Panc1 (cell line): ENCODE data around the gene LMF1. TPM values are rescaled to one million over a fixed set of nuclear protein-coding genes. Genes with fewer than 3 reads are reported as not detected.

Experiments
- ATAC-seq: fragments of 200-7000 bp; cut with Tn5 transposase; 2 replicates; pipeline ENCODE4 v1.9.1; 2020; ENCODE audit warnings: mild to moderate bottlenecking, moderate library complexity
- BruUV-seq: library from RNA; stranded (reverse); fragments of 400-500 nt; replicated peaks from 2 replicates; lab custom pipeline; 2021; lab: Mats Ljungman, UMichigan
- CTCF ChIA-PET: fragments of 300-600 bp; sonication (Branson Sonifier 250); formaldehyde crosslinking; loops from one replicate; lab custom pipeline; 2022; ENCODE audit warnings: antibody characterized with exemption; lab: Charles Lee
- POLR2A ChIA-PET: fragments of 300-600 bp; sonication (Branson Sonifier 250); formaldehyde crosslinking; loops from one replicate; lab custom pipeline; 2022; ENCODE audit warnings: antibody characterized with exemption; lab: Charles Lee
- DNase-seq: peaks from one replicate; pipeline ENCODE4 v3.0.0-alpha.2; 2010; ENCODE audit warnings: low read depth, low spot score
- H3K27ac ChIP-seq: 2 replicates; pipeline ENCODE4 v1.5.1; 2011; ENCODE audit warnings: mild to moderate bottlenecking, low read length, inconsistent platforms
- H3K27me3 ChIP-seq: fragments of 200-500 bp; sonication (Bioruptor generic); 2 replicates; pipeline ENCODE4 v1.6.0; 2014; ENCODE audit warnings: low read length, inconsistent platforms; ENCODE audit not compliant: control insufficient read depth, insufficient read depth
- H3K36me3 ChIP-seq: fragments of 200-500 bp; sonication (Bioruptor generic); 2 replicates; pipeline ENCODE4 v1.5.1; 2014; ENCODE audit warnings: inconsistent platforms, mild to moderate bottlenecking, low read length, moderate library complexity; ENCODE audit not compliant: control insufficient read depth, insufficient read depth
- H3K4me1 ChIP-seq: 2 replicates; pipeline ENCODE4 v1.5.1; 2011; ENCODE audit warnings: inconsistent platforms, mild to moderate bottlenecking, low read length, moderate library complexity; ENCODE audit not compliant: control insufficient read depth, insufficient read depth
- H3K4me3 ChIP-seq, 2 experiments: 2 replicates each; pipeline ENCODE4 v1.5.1; 2011 to 2012; ENCODE audit warnings: low read depth in 2 of 2, low read length in 2 of 2, mild to moderate bottlenecking in 2 of 2, inconsistent platforms in 1 of 2, moderate library complexity in 1 of 2
- H3K9me3 ChIP-seq: fragments of 200-500 bp; sonication (Bioruptor generic); 2 replicates; pipeline ENCODE4 v1.5.1; 2014; ENCODE audit warnings: low read depth, mild to moderate bottlenecking, inconsistent platforms, low read length, moderate library complexity; ENCODE audit not compliant: control insufficient read depth, insufficient read depth
- CTCF ChIP-seq: fragments of 450-650 bp; IDR thresholded peaks from 2 replicates; pipeline ENCODE4 v1.5.1; 2017; ENCODE audit warnings: mild to moderate bottlenecking
- POLR2AphosphoS5 ChIP-seq: IDR thresholded peaks from 2 replicates; pipeline ENCODE4 v1.6.1; 2012; ENCODE audit warnings: mild to moderate bottlenecking, low read depth, low read length, moderate library complexity
- REST ChIP-seq, 2 experiments: IDR thresholded peaks; 2 replicates each; pipeline ENCODE4 v1.6.1; 2011 to 2012; ENCODE audit warnings: low read depth in 2 of 2, control low read depth in 1 of 2, low read length in 1 of 2, mild to moderate bottlenecking in 1 of 2, moderate library complexity in 1 of 2; ENCODE audit not compliant: insufficient read depth in 1 of 2
- SIN3A ChIP-seq: IDR thresholded peaks from 2 replicates; pipeline ENCODE4 v1.6.1; 2012; ENCODE audit warnings: low read depth, mild to moderate bottlenecking, low read length, moderate library complexity, borderline replicate concordance; ENCODE audit not compliant: insufficient read depth
- TCF7L2 ChIP-seq: IDR thresholded peaks from 2 replicates; pipeline ENCODE4 v1.6.1; 2011; ENCODE audit warnings: mild to moderate bottlenecking, low read depth, low read length, inconsistent platforms
- in situ Hi-C: cut with HindIII; loops from 2 replicates; pipeline ENCODE4 v1.10.0; 2016; ENCODE audit warnings: low sequenced_read_pairs, low pct_unique_long_range_greater_than_20kb
- intact Hi-C: fragments of 100-400 bp; cut with micrococcal nuclease; formaldehyde crosslinking; loops from one replicate; pipeline ENCODE4 v1.10.0; 2022; ENCODE audit not compliant: unreplicated experiment
- total RNA-seq: library from RNA; stranded (reverse); gene quantifications from one replicate; pipeline ENCODE4 v1.2.1, GENCODE V29; 2021; ENCODE audit not compliant: unreplicated experiment

LMF1 gene
- total RNA-seq, 1 experiment from 2014 or later: 24.3 TPM

GRCh38 chr16:830107-830870 lies 140.5 kb downstream of the LMF1 start:
- Histone ChIP-seq H3K4me1 (no peaks in the 10 kb centered on the region), H3K4me3 (no peak overlapping the region), H3K9me3 (no peaks in the 10 kb centered on the region), H3K27me3 (no peaks in the 10 kb centered on the region), H3K36me3 (no peaks in the 10 kb centered on the region), H3K27ac (no peak overlapping the region)
- BruUV-seq: no TSS peak
- DNase-seq: no peak
- intact Hi-C loops: no loop called here
- in situ Hi-C loops: no loop called here
- POLR2A ChIA-PET: no interaction called here
- no peak for ATAC-seq
- no peak for TF ChIP-seq TCF7L2
- TF ChIP-seq REST (IDR thresholded peaks at IDR 0.05; ENCODE audit: insufficient read depth in 1 of 2, low read depth in 2 of 2, low read length in 1 of 2): 0 out of 4 replicates have a peak, but pooled peaks of 1 of the 2 experiments have one; percentile 23
- CTCF ChIA-PET: no interaction called here

- ATAC-seq (no peak), DNase-seq (no peak)
- in situ Hi-C loops: no loop called here
- POLR2A ChIA-PET: no interaction called here
- CTCF ChIA-PET: no interaction called here
- H3K9me3 ChIP-seq: no peaks in the 10 kb centered on the region
- intact Hi-C loops: no loop called here
- TF ChIP-seq SIN3A (no peak), CTCF (no peak), TCF7L2 (no peak), REST (IDR thresholded peaks at IDR 0.05; ENCODE audit: insufficient read depth in 1 of 2, low read depth in 2 of 2, low read length in 1 of 2) (no peak), POLR2AphosphoS5 (no peak)
- no peaks in the 10 kb centered on the region for H3K27me3 ChIP-seq
- H3K4me1 ChIP-seq: no peaks in the 10 kb centered on the region
- no peak overlapping the region for H3K4me3 ChIP-seq
- no peak overlapping the region for H3K27ac ChIP-seq
- H3K36me3 ChIP-seq: no peaks in the 10 kb centered on the region
- no TSS peak for BruUV-seq
Observed at GRCh38 chr16:828891-829290, 141.9 kb downstream of the LMF1 start.
